Endothelial cell of umbilical vein (primary cell): ENCODE data around the gene SLC51B. TPM values are rescaled to one million over a fixed set of nuclear protein-coding genes. Genes with fewer than 3 reads are reported as not detected.

Experiments used
- BruUV-seq: library from RNA; stranded (reverse); fragments of 400-500 nt; replicated peaks from 2 replicates; lab custom pipeline; 2021; lab: Mats Ljungman, UMichigan
- CTCF ChIA-PET: fragments of 300-600, 350-600 bp; sonication (Branson Sonifier 250); formaldehyde crosslinking; loops from one replicate; lab custom pipeline; 2021; ENCODE audit warnings: antibody characterized with exemption, inconsistent platforms; lab: Charles Lee
- POLR2A ChIA-PET: fragments of 300-600, 350-600 bp; sonication (Branson Sonifier 250); formaldehyde crosslinking; loops from one replicate; lab custom pipeline; 2021; ENCODE audit warnings: antibody characterized with exemption, inconsistent platforms; lab: Charles Lee
- DNase-seq: peaks from one replicate; pipeline ENCODE4 v3.0.0-alpha.2; 2011; ENCODE audit warnings: low read depth, low spot score
- FAIRE-seq: peaks from 2 replicates; lab custom pipeline; 2011; peaks lifted over from hg19 to GRCh38; lab: Jason Lieb, UNC
- H2AFZ ChIP-seq: 2 replicates; pipeline ENCODE4 v1.6.0; 2012; ENCODE audit warnings: low read depth, low read length, control low read depth, inconsistent platforms
- H3K27ac ChIP-seq: 2 replicates; pipeline ENCODE4 v1.5.1; 2011; ENCODE audit warnings: low read depth, mild to moderate bottlenecking, control low read depth, low read length, moderate library complexity; ENCODE audit not compliant: insufficient read depth
- H3K27me3 ChIP-seq, 2 experiments: 2 replicates each; pipeline versions ENCODE4 v1.6.0 to v1.6.1; 2011; ENCODE audit warnings: low read length in 2 of 2, mixed read lengths in 1 of 2; ENCODE audit not compliant: control insufficient read depth in 2 of 2, insufficient read depth in 2 of 2
- H3K36me3 ChIP-seq, 2 experiments: 2 replicates in 1 of 2; 3 replicates in 1 of 2; pipeline ENCODE4 v1.5.1; 2011; ENCODE audit warnings: low read length in 2 of 2, mild to moderate bottlenecking in 1 of 2, moderate library complexity in 1 of 2; ENCODE audit not compliant: control insufficient read depth in 2 of 2, insufficient read depth in 2 of 2; ENCODE audit errors: extremely low read depth in 1 of 2
- H3K4me1 ChIP-seq: 3 replicates; pipeline ENCODE4 v1.5.1; 2011; ENCODE audit warnings: mild to moderate bottlenecking, low read length; ENCODE audit not compliant: control insufficient read depth, insufficient read depth; ENCODE audit errors: extremely low read depth
- H3K4me2 ChIP-seq: 2 replicates; pipeline ENCODE4 v1.6.1; 2011; ENCODE audit warnings: low read length, control low read depth, mixed read lengths; ENCODE audit not compliant: insufficient read depth
- H3K4me3 ChIP-seq, 3 experiments: fragments of 200-600 bp in 1 of 3; sonication (generic), shearing (Covaris generic) in 1 of 3; replicated peaks in 1 of 3; 2 replicates each; pipeline ENCODE4 v1.5.1; 2011 to 2016; ENCODE audit warnings: control low read depth in 3 of 3, low read length in 3 of 3, mild to moderate bottlenecking in 2 of 3, inconsistent platforms in 1 of 3, low read depth in 1 of 3, moderate library complexity in 1 of 3; ENCODE audit not compliant: insufficient read depth in 1 of 3
- H3K79me2 ChIP-seq: 2 replicates; pipeline ENCODE4 v1.6.0; 2012; ENCODE audit warnings: low read length, inconsistent platforms; ENCODE audit not compliant: control insufficient read depth, insufficient read depth
- H3K9ac ChIP-seq: replicated peaks from 2 replicates; pipeline ENCODE3; 2011; ENCODE audit warnings: low read length, control low read depth; ENCODE audit not compliant: insufficient read depth; ENCODE audit errors: extremely low read depth
- H3K9me1 ChIP-seq: replicated peaks from 3 replicates; pipeline ENCODE4 v1.6.0; 2011; ENCODE audit warnings: mild to moderate bottlenecking, low read length; ENCODE audit not compliant: control insufficient read depth, insufficient read depth; ENCODE audit errors: extremely low read depth
- H3K9me3 ChIP-seq: replicated peaks from 2 replicates; pipeline ENCODE4 v1.5.1; 2012; ENCODE audit warnings: low read length, inconsistent platforms; ENCODE audit not compliant: control insufficient read depth, insufficient read depth
- H4K20me1 ChIP-seq: replicated peaks from 2 replicates; pipeline ENCODE3; 2011; ENCODE audit warnings: mild to moderate bottlenecking, low read length; ENCODE audit not compliant: control insufficient read depth, insufficient read depth; ENCODE audit errors: extremely low read depth
- EZH2 ChIP-seq: IDR thresholded peaks from 2 replicates; pipeline ENCODE4 v1.6.1; 2012; ENCODE audit warnings: borderline replicate concordance, low read depth, mild to moderate bottlenecking, moderate library complexity, low read length, inconsistent platforms; ENCODE audit not compliant: severe bottlenecking
- FOS ChIP-seq: IDR thresholded peaks from 2 replicates; pipeline ENCODE4 v1.6.1; 2011; ENCODE audit warnings: mild to moderate bottlenecking, low read length, moderate library complexity, borderline replicate concordance; ENCODE audit not compliant: insufficient read depth
- GATA2 ChIP-seq: IDR thresholded peaks from 2 replicates; pipeline ENCODE4 v1.7.0; 2011; ENCODE audit warnings: low read depth, mild to moderate bottlenecking, moderate library complexity, mixed read lengths, low read length; ENCODE audit not compliant: insufficient read length, insufficient read depth
- JUN ChIP-seq: IDR thresholded peaks from 2 replicates; pipeline ENCODE4 v1.6.1; 2011; ENCODE audit warnings: borderline replicate concordance, low read depth; ENCODE audit not compliant: insufficient read length, insufficient read depth
- MYC ChIP-seq: IDR thresholded peaks from one replicate; pipeline ENCODE4 v1.6.1; 2011; ENCODE audit warnings: mild to moderate bottlenecking, low read depth, low read length
- POLR2A ChIP-seq: IDR thresholded peaks from 2 replicates; pipeline ENCODE4 v1.6.1; 2012; ENCODE audit warnings: low read depth, mild to moderate bottlenecking, control low read depth, low read length
- POLR2AphosphoS5 ChIP-seq: IDR thresholded peaks from 2 replicates; pipeline ENCODE4 v1.6.1; 2012; ENCODE audit warnings: low read depth, mild to moderate bottlenecking, control low read depth, low read length, moderate library complexity; ENCODE audit not compliant: insufficient read depth
- dilution Hi-C: fragments of 300-500 bp; cut with MboI; formaldehyde crosslinking; loops from one replicate; pipeline ENCODE4 v1.15.0; 2019; ENCODE audit warnings: low sequenced_read_pairs; ENCODE audit not compliant: extremely low pct_ligation_motif_present
- intact Hi-C: fragments of 100-400 bp; cut with micrococcal nuclease; formaldehyde crosslinking; loops from one replicate; pipeline ENCODE4 v1.10.0; 2022
- polyA plus RNA-seq, 4 experiments: library from polyadenylated mRNA; depleted of rRNA in 3 of 4; stranded (reverse) in 3 of 4; unstranded in 1 of 4; fragments of >200 nt; gene quantifications; 2 replicates each; pipeline versions ENCODE4 v1.2.1 to v1.2.3, GENCODE V29; 2011 to 2012; ENCODE audit warnings: missing spikeins in 1 of 4
- total RNA-seq: library from RNA; stranded (reverse); gene quantifications from 2 replicates; pipeline ENCODE4 v1.2.3, GENCODE V29; 2021
- TF ChIP-seq, protein P1 (sequence below): IDR thresholded peaks from 2 replicates; pipeline ENCODE4 v1.6.1; 2011; ENCODE audit not compliant: insufficient read depth, insufficient read length
- TF ChIP-seq, protein P2 (sequence below), 2 donors: IDR thresholded peaks; 1 replicate in 1 of 2; 2 replicates in 1 of 2; pipeline ENCODE4 v1.5.1; 2011; ENCODE audit warnings: low read length in 2 of 2, mild to moderate bottlenecking in 2 of 2, moderate library complexity in 2 of 2, control low read depth in 1 of 2, inconsistent platforms in 1 of 2, low read depth in 1 of 2; ENCODE audit not compliant: insufficient read depth in 1 of 2; ENCODE audit errors: extremely low read depth in 1 of 2

The SLC51B gene
- total and polyA plus RNA-seq, 2 donors (not counting 3 experiments of a cell fraction or from before 2014, with no cell fraction given) = not detected

GRCh38 chr15:65072027-65072426, 26.8 kb downstream of the SLC51B start:
- intact Hi-C loops = no loop called here
- BruUV-seq = no TSS peak
- no peaks in the 10 kb centered on the region for H3K4me1 ChIP-seq
- H3K79me2 ChIP-seq = no peaks in the 10 kb centered on the region
- H3K27me3 ChIP-seq = peaks cover 14 to 28% of the 10 kb centered on the region in 2 experiments
- ChIA-PET POLR2A (no interaction called here), CTCF (interaction anchor here (0.8 to 1.2 kb wide), 2 partner anchors 10 to 38 kb away, joined by 3 read pairs; no protein-coding TSS in a partner anchor)
- DNase-seq = no peak
- no peak for TF ChIP-seq JUN
- no peak for TF ChIP-seq POLR2AphosphoS5
- no peak for TF ChIP-seq POLR2A
- TF ChIP-seq FOS = no peak
- TF ChIP-seq GATA2 = no peak
- TF ChIP-seq, protein P1, sequence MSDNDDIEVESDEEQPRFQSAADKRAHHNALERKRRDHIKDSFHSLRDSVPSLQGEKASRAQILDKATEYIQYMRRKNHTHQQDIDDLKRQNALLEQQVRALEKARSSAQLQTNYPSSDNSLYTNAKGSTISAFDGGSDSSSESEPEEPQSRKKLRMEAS = no peak
- TF ChIP-seq, protein P2, sequence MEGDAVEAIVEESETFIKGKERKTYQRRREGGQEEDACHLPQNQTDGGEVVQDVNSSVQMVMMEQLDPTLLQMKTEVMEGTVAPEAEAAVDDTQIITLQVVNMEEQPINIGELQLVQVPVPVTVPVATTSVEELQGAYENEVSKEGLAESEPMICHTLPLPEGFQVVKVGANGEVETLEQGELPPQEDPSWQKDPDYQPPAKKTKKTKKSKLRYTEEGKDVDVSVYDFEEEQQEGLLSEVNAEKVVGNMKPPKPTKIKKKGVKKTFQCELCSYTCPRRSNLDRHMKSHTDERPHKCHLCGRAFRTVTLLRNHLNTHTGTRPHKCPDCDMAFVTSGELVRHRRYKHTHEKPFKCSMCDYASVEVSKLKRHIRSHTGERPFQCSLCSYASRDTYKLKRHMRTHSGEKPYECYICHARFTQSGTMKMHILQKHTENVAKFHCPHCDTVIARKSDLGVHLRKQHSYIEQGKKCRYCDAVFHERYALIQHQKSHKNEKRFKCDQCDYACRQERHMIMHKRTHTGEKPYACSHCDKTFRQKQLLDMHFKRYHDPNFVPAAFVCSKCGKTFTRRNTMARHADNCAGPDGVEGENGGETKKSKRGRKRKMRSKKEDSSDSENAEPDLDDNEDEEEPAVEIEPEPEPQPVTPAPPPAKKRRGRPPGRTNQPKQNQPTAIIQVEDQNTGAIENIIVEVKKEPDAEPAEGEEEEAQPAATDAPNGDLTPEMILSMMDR (IDR thresholded peaks at IDR 0.05; ENCODE audit: extremely low read depth in 1 of 2, insufficient read depth in 1 of 2, low read depth in 1 of 2, low read length in 2 of 2) = no peak
- no peak for TF ChIP-seq MYC
- no peak for TF ChIP-seq EZH2
- H3K9ac ChIP-seq = no peak overlapping the region
- no peak overlapping the region for H3K4me3 ChIP-seq
- H3K27ac ChIP-seq = no peak overlapping the region
- H3K9me1 ChIP-seq = no peaks in the 10 kb centered on the region
- H3K9me3 ChIP-seq = no peaks in the 10 kb centered on the region
- dilution Hi-C loops = no loop called here
- no peak overlapping the region for H2AFZ ChIP-seq
- no peak overlapping the region for H3K4me2 ChIP-seq
- H3K36me3 ChIP-seq = no peaks in the 10 kb centered on the region
- H4K20me1 ChIP-seq = no peaks in the 10 kb centered on the region
- FAIRE-seq = no peak
